Activated CD8-positive, alpha-beta memory T cell treated with anti-CD3 and anti-CD28 coated beads for 48 hours (primary cell): ENCODE data around the gene SKP1.

Source experiments
- DNase-seq, 3 experiments: peaks; one replicate each; pipeline ENCODE4 v3.0.0-alpha.2; 2020; ENCODE audit warnings: low read depth in 2 of 3, low spot score in 2 of 3

Gene SKP1

DNA sequence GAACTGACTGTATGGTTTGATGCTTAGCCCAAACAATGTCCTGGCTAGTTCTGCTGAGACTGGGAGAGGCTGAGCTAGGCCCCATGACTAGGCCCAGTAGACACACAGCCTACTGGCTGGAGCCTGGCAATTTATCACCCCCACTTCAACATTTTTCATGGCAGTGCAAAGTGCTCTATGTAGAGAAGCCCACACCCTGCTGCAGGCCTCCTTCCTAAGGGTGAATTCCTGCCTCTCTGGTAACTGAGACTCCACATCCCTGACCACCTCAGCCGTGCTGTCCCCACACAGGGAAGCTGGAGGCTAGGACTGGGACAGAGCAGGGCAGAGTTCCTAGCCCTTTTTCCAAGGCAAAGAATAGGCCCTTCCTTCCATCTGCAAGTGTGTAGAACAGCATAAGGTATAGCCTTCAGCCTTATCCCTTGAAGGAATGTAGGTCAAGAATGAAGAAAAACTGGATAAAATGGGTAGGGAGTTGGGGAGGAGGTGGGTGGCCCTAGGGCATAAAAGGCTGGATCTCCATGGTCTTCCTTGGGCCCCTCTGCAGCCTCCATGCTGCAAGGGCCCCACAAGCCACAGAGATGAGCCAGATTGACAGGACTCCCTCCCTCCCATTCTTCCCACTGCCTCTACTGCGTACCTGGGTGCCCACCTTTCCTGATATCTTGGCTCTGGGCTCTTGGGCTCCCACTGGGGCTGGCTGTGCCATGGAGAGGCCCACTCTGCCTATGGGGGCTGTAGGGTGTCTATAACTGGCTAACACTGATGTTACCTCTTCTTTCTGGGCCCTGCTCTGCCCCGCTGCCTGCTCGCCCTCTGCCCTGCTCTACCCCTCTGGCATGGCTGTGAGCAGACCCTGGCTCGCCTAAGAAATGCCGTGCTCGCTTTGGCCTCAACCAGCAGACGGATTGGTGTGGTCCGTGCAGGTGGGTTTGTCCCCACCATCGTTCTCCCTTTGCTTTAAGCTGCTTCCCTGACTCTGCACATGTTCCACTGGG, 32.5 kb downstream of the SKP1 start:
- DNase-seq, result no peak

DNA sequence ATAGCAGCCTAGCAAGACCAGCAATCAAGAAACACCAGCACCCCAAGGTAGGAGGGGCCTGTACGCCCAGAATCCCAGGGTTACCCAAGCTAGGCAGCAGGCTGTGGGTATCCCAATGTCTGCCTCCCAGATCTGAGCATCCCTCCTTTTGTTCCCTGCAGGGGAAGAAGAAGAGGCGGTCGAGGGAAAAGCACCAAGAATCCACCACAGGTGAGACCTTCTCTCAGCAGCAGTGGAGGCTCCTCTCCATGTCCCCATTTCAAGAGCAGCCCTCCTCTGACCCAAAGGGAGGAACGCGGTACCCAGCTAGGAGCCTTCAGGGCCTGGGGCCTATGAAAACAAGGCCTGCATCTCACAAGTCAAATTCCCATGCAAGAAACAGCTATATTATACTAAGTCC, 33.3 kb downstream of the SKP1 start:
- DNase-seq, result no peak

DNA sequence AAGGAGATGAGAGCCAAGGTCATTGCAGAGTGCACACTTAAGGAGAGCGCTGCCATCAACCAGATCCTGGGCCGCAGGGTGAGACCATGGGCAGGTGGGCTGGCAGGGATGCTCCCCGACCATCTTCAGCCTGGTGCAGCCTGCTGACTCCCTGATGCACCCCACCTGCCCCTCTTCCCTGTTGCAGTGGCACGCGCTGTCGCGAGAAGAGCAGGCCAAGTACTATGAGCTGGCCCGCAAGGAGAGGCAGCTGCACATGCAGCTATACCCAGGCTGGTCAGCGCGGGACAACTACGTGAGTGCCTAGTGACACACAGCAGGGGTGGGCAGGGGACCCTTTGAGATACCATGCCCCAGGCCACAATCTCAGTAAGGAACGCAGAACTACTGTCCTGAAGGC, 33.9 kb downstream of the SKP1 start:
- no peak for DNase-seq

DNA sequence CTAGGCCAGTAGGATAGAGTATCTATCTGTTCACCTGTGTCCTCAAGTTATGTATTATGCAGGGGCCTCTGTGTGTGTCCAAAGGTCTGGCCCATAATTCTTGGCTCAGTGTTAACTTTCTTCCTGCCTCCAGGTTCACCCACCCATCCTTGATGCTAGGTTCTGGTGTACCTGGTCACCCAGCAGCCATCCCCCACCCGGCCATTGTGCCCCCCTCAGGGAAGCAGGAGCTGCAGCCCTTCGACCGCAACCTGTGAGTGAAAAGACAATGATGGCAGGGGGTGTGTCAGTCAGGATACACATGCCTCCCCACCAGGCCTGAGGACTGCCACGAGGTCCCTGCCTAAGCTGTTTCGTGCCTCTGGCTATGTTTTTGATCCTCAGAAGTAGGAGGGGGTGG, 34.7 kb downstream of the SKP1 start:
- DNase-seq, result no peak

DNA sequence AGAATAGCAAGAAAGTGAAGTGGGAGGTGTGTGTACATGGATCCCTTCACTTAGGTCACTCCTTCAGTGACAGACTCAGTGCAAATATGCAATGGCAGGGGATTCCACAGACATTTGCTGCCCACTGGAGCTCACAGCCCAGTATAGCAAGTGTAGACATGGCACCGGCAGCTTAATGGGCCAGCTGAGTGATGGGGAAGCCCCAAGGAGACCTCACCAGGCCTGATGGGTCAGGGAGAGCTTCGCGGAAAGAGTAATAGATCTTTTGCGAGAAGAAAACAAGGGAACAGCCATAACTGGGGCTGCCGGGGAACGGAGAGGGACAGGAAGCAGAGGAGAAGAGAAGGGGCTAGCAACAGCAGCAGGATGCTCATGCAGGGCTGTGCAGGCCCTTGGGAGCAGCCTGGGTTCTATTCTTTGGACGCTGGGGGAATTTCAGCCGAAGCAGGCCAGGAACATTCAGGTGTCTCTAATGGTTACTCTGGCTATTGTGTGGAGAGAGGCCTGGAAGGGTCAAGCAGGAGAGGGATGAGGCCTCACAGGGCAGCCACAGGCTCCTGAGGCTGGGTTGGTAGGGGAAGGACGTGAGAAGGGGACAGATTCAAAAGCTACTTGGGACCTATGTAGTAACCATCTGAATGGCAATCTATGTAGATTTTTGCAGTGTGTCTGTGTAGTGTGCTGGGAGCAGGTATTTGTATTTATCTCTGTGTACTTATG, 35.3 kb downstream of the SKP1 start:
- DNase-seq, result no peak

DNA sequence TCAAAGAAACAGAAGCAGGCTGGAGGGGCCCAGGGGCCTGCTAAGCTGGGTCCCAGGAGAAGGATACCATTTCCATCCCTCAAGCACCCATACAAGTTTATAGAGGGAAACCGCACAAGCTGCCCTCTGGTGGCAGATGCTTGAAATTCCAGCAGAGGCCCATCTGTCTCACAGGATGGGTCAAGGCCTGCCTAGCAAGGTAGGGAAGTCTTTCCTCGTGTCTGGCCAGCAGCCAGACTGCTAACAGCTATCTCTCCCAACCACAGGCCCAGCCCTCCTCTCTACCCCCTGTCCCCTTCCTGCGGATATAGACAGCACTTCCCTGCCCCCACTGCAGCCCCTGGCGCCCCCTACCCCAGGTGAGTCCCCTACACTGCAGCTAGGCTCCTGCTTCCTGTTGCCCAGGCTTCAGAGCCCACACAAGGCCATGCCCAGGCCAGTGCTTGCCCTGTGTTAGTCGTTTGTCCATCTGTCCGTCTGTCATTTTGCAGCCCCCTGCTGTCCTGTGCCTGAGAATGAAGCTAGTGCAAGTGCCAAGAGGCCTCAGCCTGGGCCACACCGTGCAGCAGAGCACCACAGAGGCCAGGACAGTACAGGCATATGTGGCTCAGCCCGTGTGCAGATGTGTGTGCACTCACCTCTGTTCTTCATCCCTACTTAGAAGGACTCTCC, 36.1 kb downstream of the SKP1 start:
- DNase-seq, result no peak

DNA sequence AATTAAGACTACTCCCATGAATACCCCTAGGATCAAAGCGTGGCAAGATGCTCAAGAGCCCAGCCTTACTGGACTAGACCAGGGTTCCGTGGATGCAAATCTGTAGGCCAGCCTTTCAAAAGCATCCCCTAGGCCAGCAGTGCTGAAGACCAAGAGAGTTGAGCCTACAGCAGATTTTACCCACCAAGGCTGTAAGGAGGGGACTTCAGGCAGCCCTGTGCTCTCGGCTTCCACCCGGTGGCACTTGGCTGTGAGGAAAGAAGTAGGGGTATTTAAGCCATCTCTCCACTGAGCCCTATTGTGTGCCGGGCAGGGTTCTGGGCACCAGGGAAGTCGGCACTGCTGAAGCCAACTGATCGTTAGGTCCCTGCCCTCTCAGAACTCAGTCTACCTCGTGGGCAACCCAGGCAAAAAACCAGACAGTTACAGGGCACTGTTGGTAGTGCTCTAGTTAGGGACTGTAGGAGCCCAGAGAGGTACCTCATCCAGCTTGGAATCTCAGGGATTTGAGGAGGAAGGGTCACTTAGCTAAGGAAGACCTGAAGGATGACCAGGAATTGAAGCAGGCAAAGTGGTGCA, 36.8 kb downstream of the SKP1 start:
- DNase-seq, result no peak

DNA sequence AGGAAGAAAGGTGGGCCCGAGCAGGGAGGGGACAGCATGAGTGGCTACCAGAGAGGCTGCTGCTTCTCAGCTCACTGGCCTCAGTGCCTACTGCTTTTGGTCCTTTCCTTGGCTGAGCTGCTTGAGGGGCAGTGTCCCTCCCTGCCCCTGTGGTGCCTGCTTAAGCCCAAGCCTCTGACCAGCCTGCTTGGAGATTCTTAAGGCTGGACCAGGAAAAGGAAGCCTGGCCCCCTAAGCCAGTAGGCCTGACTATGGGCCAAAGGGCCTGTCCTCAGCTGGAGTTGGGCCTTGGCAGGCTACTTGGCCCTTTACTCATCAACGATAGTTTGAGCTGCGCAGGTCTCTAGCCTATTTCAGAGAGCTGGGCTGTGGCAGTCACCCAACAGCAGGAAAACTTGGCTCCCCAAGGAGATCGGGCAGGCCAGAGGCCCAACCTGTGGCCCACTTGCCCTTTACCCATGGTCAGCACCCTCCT, 37.3 kb downstream of the SKP1 start:
- no peak for DNase-seq

DNA sequence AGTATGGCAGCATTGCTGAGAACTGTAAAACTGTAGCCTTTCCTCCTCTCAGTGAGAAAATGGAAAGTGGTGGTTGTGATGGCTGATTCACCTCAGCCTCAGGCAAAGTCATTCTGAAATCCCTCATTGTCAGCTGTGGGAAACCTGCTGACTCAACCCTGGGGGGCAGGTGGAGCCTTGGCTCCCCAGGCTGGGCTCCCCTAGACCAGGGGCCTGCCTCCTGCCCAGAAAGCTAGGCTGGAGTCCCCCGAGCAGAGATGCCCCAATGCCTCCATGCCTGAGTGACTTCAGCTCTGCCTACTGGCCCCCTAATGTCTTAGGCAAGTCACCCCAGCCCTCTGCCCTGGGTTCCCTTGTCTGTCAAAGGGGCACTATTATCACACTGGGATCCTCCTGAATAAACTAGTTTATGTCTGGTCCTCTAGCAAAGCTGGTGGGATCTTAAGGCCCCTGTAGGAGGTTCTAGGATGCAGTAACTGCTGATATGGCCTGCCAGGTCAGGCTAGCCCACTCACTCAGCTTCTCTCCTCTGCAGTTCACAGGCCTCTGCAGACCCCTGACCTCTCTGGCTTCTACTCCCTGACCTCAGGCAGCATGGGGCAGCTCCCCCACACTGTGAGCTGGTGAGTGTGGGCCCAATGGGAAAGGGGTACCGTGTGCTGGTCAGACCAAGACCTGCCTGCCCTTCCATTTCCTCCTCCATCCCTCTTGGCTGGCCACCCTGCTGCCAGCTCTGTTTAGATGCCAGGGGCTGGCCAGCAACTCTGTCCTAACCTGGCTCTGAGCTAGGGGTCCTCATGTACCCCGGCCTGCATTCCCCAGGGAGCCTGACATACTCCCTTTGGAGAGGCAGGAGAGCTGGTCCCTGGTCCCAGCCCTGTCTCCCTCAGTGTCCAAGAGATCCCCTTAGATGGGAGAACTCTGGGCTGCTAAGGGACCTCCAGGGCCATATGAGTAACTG, 38.1 kb downstream of the SKP1 start:
- peak in 1 of 3 experiments; percentile 56 for DNase-seq

DNA sequence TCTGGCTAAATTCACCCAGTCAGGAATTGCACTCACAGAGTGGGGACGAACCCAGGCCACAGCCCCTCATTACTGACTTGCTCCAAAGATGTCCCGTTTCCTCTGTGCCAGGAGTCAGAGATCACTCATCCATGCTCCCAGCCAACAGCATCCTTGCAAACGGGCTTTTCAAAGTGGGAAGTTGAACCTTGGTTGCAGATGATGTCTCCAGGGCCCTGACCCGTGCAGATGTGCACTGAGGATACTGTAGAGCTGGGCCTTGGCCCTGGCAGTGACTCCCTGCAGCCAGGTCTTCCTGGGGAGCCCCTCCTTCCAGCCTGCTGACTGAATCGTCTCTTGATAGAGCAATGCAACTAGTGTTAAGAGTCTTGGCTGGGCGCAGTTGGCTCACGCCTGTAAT, 40.0 kb downstream of the SKP1 start:
- no peak for DNase-seq

DNA sequence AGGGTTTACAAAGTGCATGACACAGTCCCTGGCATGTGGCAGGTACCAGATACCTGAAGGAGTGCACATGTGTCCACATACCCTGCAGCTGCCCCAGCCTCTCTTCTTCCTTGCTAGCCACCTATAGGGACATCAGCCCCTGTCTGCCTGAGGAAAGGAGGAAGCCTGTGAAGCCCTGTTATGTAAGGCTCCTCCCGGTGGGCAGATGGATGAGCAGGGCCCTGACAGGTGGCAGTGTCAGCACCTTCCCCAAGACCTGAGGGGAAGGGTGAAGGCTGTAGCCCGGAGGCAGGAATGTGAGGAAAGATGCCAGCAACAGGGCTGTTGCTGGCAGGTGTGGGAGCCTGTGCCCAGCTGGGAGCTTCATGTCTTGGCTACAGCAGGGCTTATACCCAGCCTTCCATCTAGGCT, 40.5 kb downstream of the SKP1 start:
- DNase-seq, result no peak

DNA sequence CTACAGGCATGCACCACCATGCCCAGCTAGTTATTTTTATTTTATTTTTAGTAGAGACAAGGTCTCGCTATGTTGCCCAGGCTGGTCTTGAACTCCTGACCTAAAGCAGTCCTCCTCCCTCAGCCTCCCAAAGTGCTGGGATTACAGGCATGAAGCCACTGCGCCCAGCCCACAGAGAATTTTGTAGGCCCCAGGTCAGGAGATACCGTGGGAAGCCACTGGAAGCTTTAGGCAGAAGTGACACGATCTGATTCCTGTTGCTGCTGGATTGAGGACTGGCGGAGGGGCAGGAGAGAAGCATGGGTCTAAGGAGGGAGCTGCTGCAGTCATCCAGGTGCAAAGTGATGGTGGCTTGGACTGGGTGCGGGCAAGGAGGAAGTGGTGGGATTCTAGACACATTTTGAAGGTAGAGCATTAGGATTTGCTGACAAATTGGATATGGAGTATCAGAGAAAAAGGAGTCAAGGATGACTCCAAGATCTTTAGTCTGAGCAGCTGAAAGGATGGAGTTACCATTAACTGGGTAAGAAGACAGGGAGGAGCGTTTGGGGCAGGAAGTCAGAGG, 41.6 kb downstream of the SKP1 start:
- DNase-seq, result no peak

DNA sequence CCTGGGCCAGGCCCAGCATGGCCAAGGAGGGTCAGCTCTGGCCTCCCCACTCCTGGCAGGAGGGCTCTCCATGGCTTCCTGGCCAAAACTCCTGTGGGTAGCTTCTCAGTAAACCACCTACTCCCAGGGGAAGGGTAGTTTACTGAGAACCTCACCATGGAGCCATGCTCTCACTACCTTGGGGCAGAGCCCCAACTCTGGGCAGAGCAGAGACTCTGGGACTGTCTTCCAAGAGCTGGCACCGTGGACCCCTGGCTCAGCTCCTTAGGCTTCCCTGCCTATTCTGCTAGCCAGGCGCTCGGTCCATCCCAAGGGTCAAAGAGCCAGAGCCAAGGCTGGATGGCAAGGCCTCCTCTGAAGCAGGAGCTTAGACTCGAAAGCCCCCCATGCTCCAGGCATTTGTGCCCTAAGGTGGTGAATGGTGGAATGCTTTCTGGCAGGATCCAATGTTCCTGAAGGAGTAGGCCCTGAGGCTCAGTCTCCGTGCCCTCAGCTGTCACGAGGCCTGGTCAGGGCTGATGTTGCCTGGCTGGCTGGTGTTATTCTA, 42.7 kb downstream of the SKP1 start:
- no peak for DNase-seq

DNA sequence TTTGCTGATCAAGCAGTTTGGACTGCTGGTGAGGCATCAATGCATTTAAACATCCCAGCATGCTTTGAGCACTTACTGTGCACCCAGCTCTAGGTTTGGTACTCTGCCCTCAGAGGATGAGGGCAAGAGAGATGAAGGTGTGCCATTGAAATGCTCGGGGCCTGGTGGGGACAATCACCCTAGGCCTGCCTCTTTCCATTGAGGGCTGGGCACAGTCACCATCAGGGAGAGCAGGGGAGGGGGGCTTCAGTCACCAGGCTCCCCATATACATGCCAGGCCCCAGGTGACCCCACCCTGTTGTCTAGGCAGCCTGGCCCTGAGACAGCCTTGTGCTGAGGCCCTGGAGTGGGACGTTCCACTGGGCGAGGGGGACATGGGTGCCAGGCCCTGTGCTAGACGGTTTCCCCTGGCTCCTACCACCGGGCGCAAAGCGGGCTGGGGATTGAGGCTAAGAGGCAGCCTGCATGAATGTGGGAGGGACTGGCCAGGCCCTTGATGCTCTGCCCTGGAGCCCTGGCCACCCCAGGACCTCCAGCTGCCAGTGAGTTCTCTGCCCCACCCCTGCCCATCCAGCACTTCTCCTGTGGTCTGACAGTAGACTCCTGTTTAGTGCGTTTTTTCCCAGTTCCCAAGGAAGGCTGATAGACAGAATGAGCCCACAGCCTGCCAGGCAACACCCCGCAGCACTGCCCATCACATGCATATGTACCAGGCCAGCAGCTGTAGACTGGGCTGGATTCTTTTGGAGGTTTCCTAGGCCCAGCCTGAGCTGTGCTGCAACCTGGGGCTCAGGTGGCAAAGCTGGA, 43.4 kb downstream of the SKP1 start:
- no peak for DNase-seq

DNA sequence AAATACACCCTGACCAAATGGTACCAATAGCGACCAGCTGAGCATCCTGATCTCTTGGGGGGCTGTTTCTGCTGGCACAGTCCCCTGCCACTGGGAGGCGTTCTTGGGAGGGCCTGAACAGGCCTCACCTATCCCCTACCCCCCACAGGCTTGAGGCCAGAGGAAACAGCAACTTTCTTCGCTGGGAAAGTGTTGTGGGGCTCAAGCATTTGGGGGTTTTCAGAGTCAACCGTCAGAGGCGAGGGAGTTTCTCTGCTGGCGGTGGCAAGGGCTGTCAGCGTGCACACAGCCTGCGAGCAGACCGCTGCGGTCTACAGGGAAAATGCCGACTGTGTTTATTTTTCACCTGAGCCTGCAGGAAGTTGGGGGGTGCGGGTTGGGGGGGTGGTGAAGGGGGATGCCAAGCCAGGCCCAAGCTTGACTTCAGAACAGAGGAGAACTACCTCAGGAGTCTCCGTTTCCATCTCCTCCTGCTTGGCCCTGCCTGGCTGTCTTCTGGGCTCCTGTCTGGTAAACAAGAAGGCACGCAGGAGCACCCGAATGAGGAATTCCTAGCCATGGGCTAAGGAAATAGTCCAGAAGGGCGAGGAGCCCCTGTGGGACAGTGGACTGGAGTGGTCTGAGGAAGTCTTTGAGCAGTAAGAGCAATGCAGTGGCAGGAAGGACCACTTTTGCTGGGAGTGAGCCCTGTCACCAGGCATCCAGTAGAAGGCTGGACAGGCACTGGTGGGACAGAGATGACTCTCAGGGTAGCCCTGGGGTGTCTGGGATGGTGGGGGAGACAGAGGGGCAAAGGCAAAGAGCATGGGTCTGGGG, 44.2 kb downstream of the SKP1 start:
- peak in 1 of 3 experiments; percentile 71 for DNase-seq

DNA sequence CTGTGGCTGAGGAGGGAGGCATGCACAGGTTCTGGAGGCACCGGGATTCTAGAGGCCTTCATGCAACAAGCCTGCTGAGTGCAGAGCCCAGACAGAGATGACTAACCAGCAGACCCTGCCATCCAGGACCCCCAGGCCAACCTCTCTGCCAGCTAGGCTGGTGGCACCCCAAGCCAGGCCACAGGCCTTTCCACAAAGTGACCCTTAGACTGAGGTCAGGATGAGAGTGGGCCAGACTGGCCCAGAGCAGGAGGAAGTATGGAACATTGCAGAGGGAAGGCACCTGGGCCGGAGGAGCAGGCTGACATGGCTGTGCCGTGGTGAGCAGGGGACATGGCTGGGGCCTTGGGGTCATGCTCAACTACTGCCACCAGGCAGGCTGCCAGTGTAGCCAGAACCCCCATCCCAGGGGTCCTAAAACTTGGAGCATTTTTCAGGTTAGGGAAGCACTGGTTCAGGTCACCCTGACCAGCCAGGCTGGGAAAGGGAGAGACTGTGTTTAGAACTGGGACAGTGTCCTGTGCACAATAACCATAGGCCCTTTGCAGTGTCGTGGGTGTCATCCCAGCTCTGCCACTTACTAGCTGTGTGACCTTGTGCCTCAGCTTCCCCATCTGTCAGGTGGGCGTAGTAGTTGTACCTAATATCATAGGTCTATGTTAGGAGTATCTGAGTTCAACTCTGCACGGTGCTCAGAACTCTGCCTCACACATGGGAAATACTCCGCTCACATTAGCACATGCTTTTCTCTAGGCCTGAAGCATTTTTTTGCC, 45.0 kb downstream of the SKP1 start:
- DNase-seq, result no peak

DNA sequence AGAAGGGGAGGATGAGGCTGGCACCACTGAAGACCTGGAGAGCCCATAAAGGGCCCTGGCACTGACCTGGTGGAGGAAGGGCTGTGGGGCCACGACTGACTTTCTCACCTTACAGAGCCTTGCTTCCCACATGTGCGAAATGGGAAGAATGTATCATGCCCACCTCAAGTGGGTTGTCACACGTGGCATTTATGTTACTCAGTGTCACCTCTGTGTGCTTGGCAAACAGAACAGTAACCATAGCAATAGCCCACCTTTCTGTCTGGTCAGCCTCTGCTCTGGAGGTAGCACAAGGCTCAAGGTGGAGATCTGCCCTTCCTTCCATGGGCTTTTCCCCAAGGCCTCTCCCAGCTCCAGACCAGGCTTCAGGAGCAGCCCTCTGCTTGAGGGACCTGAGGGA, 45.6 kb downstream of the SKP1 start:
- DNase-seq, result no peak
